Gastrocnemius medialis (tissue), 4 donors: ENCODE measurements around the gene LRIG1. TPM values are rescaled to one million over a fixed set of nuclear protein-coding genes. Genes with fewer than 3 reads are reported as not detected.

ENCODE experiments used
- ATAC-seq, 2 donors: fragments of 150-250 bp; one replicate each; pipeline ENCODE4 v1.9.1; 2016
- DNase-seq, 2 donors: peaks; one replicate each; pipeline ENCODE4 v3.0.0-alpha.2; 2019
- H3K27ac ChIP-seq, 4 donors: fragments of 200-600 bp; sonication (generic); 1 replicate in 1 of 4; 2 replicates in 3 of 4; pipeline ENCODE4 v1.5.1; 2016 to 2018; ENCODE audit warnings: mild to moderate bottlenecking in 2 of 4, moderate library complexity in 1 of 4
- H3K27me3 ChIP-seq, 3 donors: fragments of 200-600 bp; sonication (generic) in 2 of 3; 1 replicate in 1 of 3; 2 replicates in 2 of 3; pipeline versions ENCODE4 v1.5.1 to v1.6.0; 2016 to 2019; ENCODE audit warnings: mild to moderate bottlenecking in 1 of 3, moderate library complexity in 1 of 3
- H3K36me3 ChIP-seq, 2 donors: fragments of 200-600 bp; sonication (generic) in 1 of 2; one replicate each; pipeline ENCODE4 v1.5.1; 2017 to 2018
- H3K4me1 ChIP-seq, 2 donors: fragments of 200-600 bp; sonication (generic) in 1 of 2; one replicate each; pipeline ENCODE4 v1.5.1; 2016 to 2017; ENCODE audit warnings: mild to moderate bottlenecking in 2 of 2
- H3K4me3 ChIP-seq, 4 donors: fragments of 200-600 bp; sonication (generic) in 3 of 4; 1 replicate in 1 of 4; 2 replicates in 3 of 4; pipeline ENCODE4 v1.5.1; 2016 to 2019; ENCODE audit warnings: mild to moderate bottlenecking in 2 of 4
- H3K9me3 ChIP-seq, 3 donors: fragments of 200-600 bp; sonication (generic) in 2 of 3; 1 replicate in 1 of 3; 2 replicates in 2 of 3; pipeline ENCODE4 v1.5.1; 2016 to 2019
- POLR2A ChIP-seq, 2 donors: fragments of 450-650 bp; IDR thresholded peaks; one replicate each; pipeline ENCODE4 v1.6.1; 2017; ENCODE audit warnings: antibody characterized with exemption in 2 of 2, mild to moderate bottlenecking in 2 of 2, moderate library complexity in 2 of 2
- in situ Hi-C, 4 donors: fragments of 200-750 bp; cut with MboI; loops; one replicate each; pipeline versions ENCODE4 v1.15.0 to v1.8.0; 2017; ENCODE audit warnings: low sequenced_read_pairs in 4 of 4
- intact Hi-C: fragments of 100-400 bp; cut with DNase I; formaldehyde crosslinking; loops from one replicate; pipeline ENCODE4 v1.15.1; 2023; ENCODE audit warnings: low total_unique reads
- total RNA-seq, 4 donors: library from RNA; depleted of rRNA; stranded (reverse); fragments of >200 nt; gene quantifications; one replicate each; pipeline versions ENCODE4 v1.1.0 to v1.2.3, GENCODE V29; 2016
- TF ChIP-seq, protein P1 (sequence below), 5 experiments: fragments of 450-650 bp in 3 of 5; fragments of 200-600 bp in 2 of 5; sonication (generic) in 2 of 5; IDR thresholded peaks in 4 of 5; conservative IDR thresholded peaks in 1 of 5; 1 replicate in 4 of 5; 2 replicates in 1 of 5; pipeline ENCODE4 v1.5.1; 2016 to 2019; ENCODE audit warnings: antibody characterized with exemption in 5 of 5, mild to moderate bottlenecking in 3 of 5, moderate library complexity in 3 of 5

The LRIG1 gene
- total RNA-seq, 4 donors from 2014 or later: 45.3 to 103 (median 58.6) TPM

DNA sequence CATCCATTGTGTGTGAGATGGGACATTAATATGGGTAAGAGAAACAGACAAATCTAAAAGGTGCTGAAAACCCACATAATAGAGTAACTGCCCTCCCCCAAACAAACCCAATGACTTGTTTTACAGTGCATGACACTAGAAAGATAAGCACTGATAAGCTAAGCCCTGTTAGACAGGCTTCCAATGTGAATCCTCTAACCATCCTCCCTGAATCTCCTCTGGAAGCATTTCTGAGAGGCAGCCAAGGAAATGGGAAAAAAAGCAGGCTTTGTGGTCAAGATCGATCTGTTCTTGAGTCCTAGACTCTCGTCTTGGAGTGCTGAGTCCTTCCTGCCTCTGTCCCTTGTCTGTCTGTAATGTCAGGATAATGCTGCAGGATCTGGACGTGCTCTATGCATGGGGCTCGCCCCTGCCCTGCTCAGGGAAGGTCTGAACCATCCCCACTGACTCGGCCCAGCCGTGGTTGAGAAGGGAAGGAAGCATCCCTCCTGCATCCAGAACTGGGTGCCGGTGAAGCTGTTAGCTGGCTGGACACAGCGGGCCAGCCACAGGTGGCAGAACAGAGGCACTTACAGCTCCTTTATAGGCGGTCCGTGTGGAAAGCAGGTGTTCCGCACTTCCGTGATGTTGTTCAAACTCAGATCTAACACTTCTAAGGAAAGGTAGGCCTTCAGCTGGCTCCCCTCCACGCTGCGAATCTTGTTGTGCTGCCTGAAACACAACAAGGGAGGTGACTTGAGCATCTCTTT, 84.1 kb downstream of the LRIG1 start:
- peak overlapping the region; percentile 70 to 91 (median 73) for H3K27ac ChIP-seq
- in situ Hi-C loops: no loop called here
- ATAC-seq: no peak
- intact Hi-C loops: no loop called here
- no peaks in the 10 kb centered on the region for H3K36me3 ChIP-seq
- H3K4me1 ChIP-seq: peaks cover 46 to 66% of the 10 kb centered on the region in 2 donors
- TF ChIP-seq POLR2A (IDR thresholded peaks at IDR 0.05): no peak
- TF ChIP-seq, protein P1, sequence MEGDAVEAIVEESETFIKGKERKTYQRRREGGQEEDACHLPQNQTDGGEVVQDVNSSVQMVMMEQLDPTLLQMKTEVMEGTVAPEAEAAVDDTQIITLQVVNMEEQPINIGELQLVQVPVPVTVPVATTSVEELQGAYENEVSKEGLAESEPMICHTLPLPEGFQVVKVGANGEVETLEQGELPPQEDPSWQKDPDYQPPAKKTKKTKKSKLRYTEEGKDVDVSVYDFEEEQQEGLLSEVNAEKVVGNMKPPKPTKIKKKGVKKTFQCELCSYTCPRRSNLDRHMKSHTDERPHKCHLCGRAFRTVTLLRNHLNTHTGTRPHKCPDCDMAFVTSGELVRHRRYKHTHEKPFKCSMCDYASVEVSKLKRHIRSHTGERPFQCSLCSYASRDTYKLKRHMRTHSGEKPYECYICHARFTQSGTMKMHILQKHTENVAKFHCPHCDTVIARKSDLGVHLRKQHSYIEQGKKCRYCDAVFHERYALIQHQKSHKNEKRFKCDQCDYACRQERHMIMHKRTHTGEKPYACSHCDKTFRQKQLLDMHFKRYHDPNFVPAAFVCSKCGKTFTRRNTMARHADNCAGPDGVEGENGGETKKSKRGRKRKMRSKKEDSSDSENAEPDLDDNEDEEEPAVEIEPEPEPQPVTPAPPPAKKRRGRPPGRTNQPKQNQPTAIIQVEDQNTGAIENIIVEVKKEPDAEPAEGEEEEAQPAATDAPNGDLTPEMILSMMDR (IDR thresholded peaks at IDR 0.05 in 4 of 5, conservative IDR thresholded peaks at IDR 0.05 in 1 of 5): no peak
- no peak overlapping the region for H3K4me3 ChIP-seq
- H3K27me3 ChIP-seq: no peaks in the 10 kb centered on the region
- H3K9me3 ChIP-seq: no peaks in the 10 kb centered on the region
- no peak for DNase-seq

- no peak for TF ChIP-seq POLR2A (IDR thresholded peaks at IDR 0.05)
- TF ChIP-seq, protein P1 (IDR thresholded peaks at IDR 0.05 in 4 of 5, conservative IDR thresholded peaks at IDR 0.05 in 1 of 5): no peak
- ATAC-seq (peak; percentile 42 to 65), DNase-seq (no peak)
- Histone ChIP-seq H3K36me3 (no peaks in the 10 kb centered on the region), H3K27ac (peak overlapping the region; percentile 70 to 91 (median 73)), H3K4me3 (no peak overlapping the region), H3K27me3 (no peaks in the 10 kb centered on the region), H3K4me1 (peaks cover 54 to 74% of the 10 kb centered on the region in 2 donors), H3K9me3 (no peaks in the 10 kb centered on the region)
- in situ Hi-C loops: no loop called here
- intact Hi-C loops: no loop called here
Observed at GRCh38 chr3:66415867-66416428, 84.9 kb downstream of the LRIG1 start.

DNA sequence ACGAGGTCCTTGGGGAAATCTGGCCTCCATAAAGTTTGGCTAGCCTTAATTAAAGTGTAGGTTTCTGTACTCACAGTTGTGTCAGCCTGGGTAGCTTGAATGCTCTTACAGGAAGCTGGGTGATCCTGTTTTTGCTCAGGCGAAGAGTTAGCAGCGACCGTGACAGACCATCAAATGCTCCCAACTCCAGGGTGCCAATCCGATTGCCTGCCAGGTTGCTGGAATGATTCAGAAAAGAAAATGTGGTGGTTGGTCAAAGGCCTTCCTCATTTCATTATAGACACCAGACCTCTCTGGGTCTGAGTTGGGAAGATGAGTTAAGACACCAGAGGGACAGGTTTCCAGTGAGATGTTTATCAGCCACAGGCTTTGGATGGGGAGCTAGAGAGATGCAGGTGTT, 86.0 kb downstream of the LRIG1 start:
- peaks cover 0 to 4% of the 10 kb centered on the region in 2 donors for H3K36me3 ChIP-seq

GRCh38 chr3:66413151-66413751, 87.6 kb downstream of the LRIG1 start:
- in situ Hi-C loops: no loop called here
- intact Hi-C loops: no loop called here
- H3K4me3 ChIP-seq: no peak overlapping the region
- peaks cover 54 to 68% of the 10 kb centered on the region in 2 donors for H3K4me1 ChIP-seq
- H3K36me3 ChIP-seq: peaks cover 0 to 6% of the 10 kb centered on the region in 2 donors
- H3K27me3 ChIP-seq: no peaks in the 10 kb centered on the region
- ATAC-seq (peak; percentile 58 to 70), DNase-seq (peak; percentile 58 to 61)
- TF ChIP-seq, protein P1 (IDR thresholded peaks at IDR 0.05 in 4 of 5, conservative IDR thresholded peaks at IDR 0.05 in 1 of 5): no peak
- TF ChIP-seq POLR2A (IDR thresholded peaks at IDR 0.05): peak in 1 of 2 donors; percentile 28
- H3K9me3 ChIP-seq: no peaks in the 10 kb centered on the region
- H3K27ac ChIP-seq: peak overlapping the region; percentile 70 to 91 (median 78)

More for the DNA sequence above, 86.0 kb downstream of the LRIG1 start:
- in situ Hi-C loops (no loop called here), intact Hi-C loops (no loop called here)
- peak in 1 of 2 donors; percentile 12 for DNase-seq
- H3K4me3 ChIP-seq: no peak overlapping the region
- peaks cover 57 to 77% of the 10 kb centered on the region in 2 donors for H3K4me1 ChIP-seq
- H3K9me3 ChIP-seq: no peaks in the 10 kb centered on the region
- no peak for TF ChIP-seq POLR2A (IDR thresholded peaks at IDR 0.05)
- TF ChIP-seq, protein P1 (IDR thresholded peaks at IDR 0.05 in 4 of 5, conservative IDR thresholded peaks at IDR 0.05 in 1 of 5): no peak
- ATAC-seq: no peak
- peak overlapping the region; percentile 70 to 91 (median 78) for H3K27ac ChIP-seq
- no peaks in the 10 kb centered on the region for H3K27me3 ChIP-seq
